HFFc6 (cell line): ENCODE data around the gene PTX3. TPM values are rescaled to one million over a fixed set of nuclear protein-coding genes. Genes with fewer than 3 reads are reported as not detected.

Experiments
- DNase-seq: peaks from one replicate; pipeline ENCODE4 v3.0.0-alpha.2; 2018
- H3K27ac Mint-ChIP-seq: 2 replicates; pipeline ENCODE4 v1.8.0; 2020; ENCODE audit warnings: mild to moderate bottlenecking, mixed read lengths
- H3K27me3 Mint-ChIP-seq: 2 replicates; pipeline ENCODE4 v1.8.0; 2021; ENCODE audit warnings: mild to moderate bottlenecking, moderate library complexity, mixed read lengths; ENCODE audit not compliant: insufficient read depth
- H3K36me3 Mint-ChIP-seq: 2 replicates; pipeline ENCODE4 v1.8.0; 2021; ENCODE audit warnings: low read depth, mixed read lengths
- H3K4me1 Mint-ChIP-seq: 2 replicates; pipeline ENCODE4 v1.8.0; 2020; ENCODE audit warnings: low read depth, mixed read lengths
- H3K4me3 Mint-ChIP-seq: 2 replicates; pipeline ENCODE4 v1.8.0; 2020; ENCODE audit warnings: mild to moderate bottlenecking, moderate library complexity, mixed read lengths
- H3K9me3 Mint-ChIP-seq: 2 replicates; pipeline ENCODE4 v1.8.0; 2020; ENCODE audit warnings: mild to moderate bottlenecking, mixed read lengths
- CTCF ChIP-seq: fragments of 200-600 bp; sonication (generic); IDR thresholded peaks from 2 replicates; pipeline ENCODE4 v1.5.0; 2021; ENCODE audit warnings: antibody characterized with exemption, mild to moderate bottlenecking
- total RNA-seq, 6 experiments: library from RNA; stranded (reverse); fragmentation: NEBNext Ultra II Directional; extraction: Animal tissue kit (Norgen Biotek cat#: 25700); gene quantifications; 2 replicates in 1 of 6; 3 replicates in 5 of 6; pipeline ENCODE4 v1.2.3, GENCODE V29; 2021

Gene PTX3
- total RNA-seq, 6 experiments from 2014 or later = 21.0 to 45.4 (median 44.5) TPM

DNA sequence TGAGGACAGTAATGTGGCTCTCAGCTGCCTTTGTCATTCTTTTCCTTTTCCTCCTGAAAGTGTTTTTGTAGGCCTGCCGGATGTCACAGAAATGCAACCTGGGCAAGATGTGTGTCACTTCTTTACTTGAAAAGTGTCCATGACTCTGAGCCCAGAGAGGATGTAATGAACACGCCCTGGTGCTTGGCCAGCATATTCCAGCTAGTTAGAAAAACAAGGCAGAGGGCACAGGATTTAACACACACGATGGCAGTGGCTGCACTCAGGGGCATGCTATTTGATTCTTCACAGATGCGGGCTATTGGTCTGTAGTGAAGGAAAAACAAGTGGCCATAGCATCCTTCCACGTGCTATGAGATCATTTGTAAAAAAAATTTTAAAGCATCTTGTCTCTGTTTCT, 30.3 kb upstream of the PTX3 start:
- Mint-ChIP-seq H3K27me3 (no peaks in the 10 kb centered on the region; the same call in 1 of the 2 replicates), H3K36me3 (peaks cover 22% of the 10 kb centered on the region), H3K4me3 (no peak overlapping the region), H3K9me3 (no peaks in the 10 kb centered on the region), H3K27ac (no peak overlapping the region), H3K4me1 (peaks cover 30% of the 10 kb centered on the region)
- TF ChIP-seq CTCF = no peak
- no peak for DNase-seq

DNA sequence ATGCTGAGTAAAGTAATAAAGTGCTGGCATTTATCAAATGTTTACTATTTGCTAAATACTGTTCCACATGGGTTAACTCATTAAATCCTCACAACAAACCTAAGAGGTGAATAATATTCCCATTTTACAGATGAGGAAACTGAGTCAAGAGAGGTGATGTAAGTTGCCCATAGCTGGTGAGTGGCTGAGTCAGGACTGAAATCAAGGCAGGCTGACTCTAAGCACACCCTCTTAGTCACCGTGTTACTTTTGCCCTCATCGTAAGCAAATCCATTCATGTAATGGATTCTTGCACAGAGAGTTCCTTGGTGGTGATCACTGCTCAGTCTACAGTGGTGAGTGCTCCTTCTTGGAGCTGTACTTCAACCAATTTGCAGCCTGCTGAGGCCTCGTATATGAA, 28.9 kb upstream of the PTX3 start:
- no peak for DNase-seq
- TF ChIP-seq CTCF = no peak
- Mint-ChIP-seq H3K27me3 (no peaks in the 10 kb centered on the region; the same call in 1 of the 2 replicates), H3K4me3 (no peak overlapping the region), H3K9me3 (no peaks in the 10 kb centered on the region), H3K4me1 (peaks cover 30% of the 10 kb centered on the region), H3K27ac (no peak overlapping the region), H3K36me3 (peaks cover 34% of the 10 kb centered on the region)

DNA sequence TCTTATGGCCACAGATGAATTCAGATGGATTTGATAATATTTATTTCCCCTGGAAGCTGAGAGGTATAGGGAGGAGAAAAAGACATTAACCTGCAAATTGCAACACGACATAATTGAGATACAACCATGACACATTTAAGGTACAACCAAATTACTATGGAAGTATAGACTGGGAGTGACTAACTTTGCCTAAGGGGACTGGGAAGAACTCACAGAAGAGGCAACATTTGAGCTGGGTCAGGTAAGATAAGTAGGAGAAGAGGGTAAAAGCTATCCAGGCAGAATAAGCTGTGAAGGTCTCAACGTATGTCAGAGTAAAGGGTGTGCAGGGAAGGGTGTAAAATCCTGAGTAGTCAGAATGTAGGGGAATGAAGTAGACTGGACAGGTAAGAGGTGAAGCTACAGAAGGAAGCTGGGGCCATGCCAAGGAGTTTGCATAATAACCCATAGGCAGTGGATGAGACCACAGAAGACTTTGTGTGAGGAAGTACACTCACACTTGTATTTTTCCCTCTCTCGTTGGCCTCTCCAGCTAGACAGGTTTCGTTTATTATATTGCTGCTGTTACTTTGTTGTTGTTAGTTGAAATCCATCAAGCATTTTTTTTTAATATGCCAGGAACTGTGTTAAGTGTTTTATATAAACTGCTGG, 28.0 kb upstream of the PTX3 start:
- peaks cover 30% of the 10 kb centered on the region for H3K4me1 Mint-ChIP-seq
- DNase-seq = no peak
- H3K4me3 Mint-ChIP-seq = no peak overlapping the region
- H3K36me3 Mint-ChIP-seq = peaks cover 39% of the 10 kb centered on the region
- no peaks in the 10 kb centered on the region for H3K9me3 Mint-ChIP-seq
- H3K27ac Mint-ChIP-seq = no peak overlapping the region
- H3K27me3 Mint-ChIP-seq = no peaks in the 10 kb centered on the region; the same call in 1 of the 2 replicates
- TF ChIP-seq CTCF = no peak

DNA sequence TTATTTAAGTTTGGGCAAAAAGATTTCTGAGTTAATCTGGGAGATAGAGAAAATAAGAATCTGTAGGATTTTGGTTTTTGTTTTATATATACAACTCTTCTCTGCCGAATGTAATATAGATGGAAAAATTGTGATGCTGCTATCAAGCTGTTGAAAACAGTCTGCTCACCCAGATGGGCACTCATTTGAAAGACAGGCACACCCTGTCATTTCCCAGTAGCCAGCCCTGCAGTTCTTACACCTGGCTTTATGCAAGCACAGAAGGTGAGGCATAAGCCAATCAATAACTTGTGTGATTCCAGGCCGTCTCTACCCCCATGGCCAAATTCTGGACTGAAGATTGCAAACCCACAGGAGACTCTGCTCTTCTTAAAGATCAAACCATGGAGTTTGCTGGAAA, 27.1 kb upstream of the PTX3 start:
- H3K4me3 Mint-ChIP-seq = no peak overlapping the region

GRCh38 chr3:157410945-157411344, 25.7 kb upstream of the PTX3 start:
- H3K36me3 Mint-ChIP-seq = peaks cover 38% of the 10 kb centered on the region

More for the DNA sequence above, 27.1 kb upstream of the PTX3 start:
- Mint-ChIP-seq H3K36me3 (peaks cover 39% of the 10 kb centered on the region), H3K9me3 (no peaks in the 10 kb centered on the region), H3K27ac (no peak overlapping the region), H3K27me3 (no peaks in the 10 kb centered on the region; the same call in 1 of the 2 replicates), H3K4me1 (peaks cover 30% of the 10 kb centered on the region)
- no peak for TF ChIP-seq CTCF
- DNase-seq = no peak

More at GRCh38 chr3:157410945-157411344, 25.7 kb upstream of the PTX3 start:
- Mint-ChIP-seq H3K27ac (no peak overlapping the region), H3K4me3 (no peak overlapping the region), H3K9me3 (no peaks in the 10 kb centered on the region), H3K4me1 (peaks cover 23% of the 10 kb centered on the region), H3K27me3 (no peaks in the 10 kb centered on the region; the same call in 1 of the 2 replicates)
- no peak for DNase-seq
- no peak for TF ChIP-seq CTCF
